Suppressor macrophage (primary cell): ENCODE measurements around the gene ZBTB21.
"Not testable (repeated sequence)": the region's sequence is repeated elsewhere in the genome, so short reads cannot be mapped to it uniquely, and the experiment has no call there.

Source experiments
- DNase-seq, 4 experiments: peaks; one replicate each; pipeline ENCODE4 v3.0.0-alpha.2; 2020 to 2022

ZBTB21 gene

DNA sequence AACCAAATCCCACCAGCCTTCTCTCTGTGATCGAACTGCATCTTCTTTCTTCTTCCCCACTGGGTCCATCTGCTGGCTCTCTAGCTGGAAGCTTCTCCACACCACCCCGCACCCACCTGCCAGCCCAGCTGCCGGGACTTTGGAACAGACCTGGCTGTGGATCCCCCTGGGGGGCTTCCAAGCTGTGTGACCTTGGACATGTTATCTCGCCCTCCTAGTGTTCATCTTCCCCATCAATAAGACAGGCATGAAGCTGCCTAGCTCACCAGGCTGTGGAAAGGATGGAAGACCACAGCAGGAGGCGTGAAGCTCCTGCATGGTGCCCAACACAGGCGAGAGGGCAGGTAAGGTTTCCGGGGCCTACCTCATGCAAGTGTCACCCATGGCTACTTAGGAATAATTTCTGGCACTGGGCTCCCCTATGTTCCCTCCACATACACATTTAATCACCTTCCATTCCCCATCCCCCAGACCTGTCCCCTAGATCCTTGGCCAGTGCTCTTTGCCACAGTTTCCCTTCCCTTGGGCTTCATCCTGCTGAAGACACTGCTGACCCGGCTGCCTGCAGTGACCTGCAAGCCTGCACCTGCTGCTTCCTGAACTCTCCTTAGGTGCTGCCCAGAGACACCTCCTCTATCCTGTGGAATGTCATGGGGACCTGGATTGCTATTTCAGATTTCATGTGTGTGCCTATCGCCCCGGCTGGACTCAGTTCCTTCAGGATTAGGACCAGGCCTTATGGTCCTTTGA, 43.1 kb downstream of the ZBTB21 start:
- no peak for DNase-seq

DNA sequence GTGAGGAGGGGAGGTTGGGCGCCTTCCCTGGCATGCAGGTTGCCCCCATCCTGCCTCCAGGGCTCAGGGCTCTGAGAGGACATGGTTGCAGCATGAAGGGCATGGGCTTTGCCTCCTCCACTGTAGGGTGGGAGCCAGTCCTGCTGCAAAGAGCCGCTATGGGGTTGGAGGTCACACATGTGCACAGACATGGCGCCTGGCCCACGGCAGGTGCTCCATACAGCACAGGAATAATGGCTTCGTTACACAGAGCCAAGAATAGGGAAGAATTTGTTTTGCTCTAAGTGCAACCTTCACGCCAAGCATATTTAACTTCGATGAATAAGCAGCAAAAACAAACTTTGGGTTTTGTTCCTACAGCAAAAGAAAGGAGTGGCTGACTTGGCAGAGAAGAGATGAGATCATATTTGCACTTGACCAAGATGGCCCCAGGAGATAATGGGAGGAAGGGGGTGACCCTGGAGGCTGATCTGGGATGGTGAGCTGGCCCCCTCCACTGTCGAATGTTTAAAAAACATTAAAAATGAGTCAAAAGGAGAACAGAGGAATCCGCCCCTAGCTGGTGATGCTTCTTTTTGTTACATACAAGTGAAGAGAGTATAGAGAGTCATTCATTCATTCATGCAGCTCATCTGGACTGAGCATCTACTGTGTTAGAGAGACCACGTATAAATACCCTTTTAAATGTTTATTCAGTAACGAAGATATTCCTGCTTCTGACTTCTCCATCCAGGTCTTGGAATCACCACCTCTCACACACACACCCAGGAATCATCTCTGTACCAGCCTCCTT, 43.9 kb downstream of the ZBTB21 start:
- no peak for DNase-seq

GRCh38 chr21:41965461-41966013, 44.6 kb downstream of the ZBTB21 start:
- DNase-seq = no peak

DNA sequence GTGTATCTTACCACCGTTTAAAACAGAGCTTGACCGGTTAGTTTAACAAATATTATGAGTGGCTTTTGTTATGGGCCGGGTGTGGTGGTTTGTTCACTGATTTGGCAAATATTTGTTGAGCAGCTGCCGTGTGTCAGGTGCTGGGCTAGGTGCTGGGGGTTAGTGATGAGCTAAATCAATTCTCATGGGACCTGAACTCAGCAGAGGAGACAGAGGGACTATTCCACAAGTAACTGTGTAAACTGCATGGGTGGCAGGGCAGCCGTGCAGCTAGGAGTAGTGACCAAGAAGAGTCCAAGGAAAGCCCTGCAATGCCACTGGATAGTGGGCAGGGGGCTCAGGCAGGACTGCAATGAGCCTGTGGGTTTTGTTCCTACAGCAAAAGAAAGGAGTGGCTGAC, 45.1 kb downstream of the ZBTB21 start:
- no peak for DNase-seq

DNA sequence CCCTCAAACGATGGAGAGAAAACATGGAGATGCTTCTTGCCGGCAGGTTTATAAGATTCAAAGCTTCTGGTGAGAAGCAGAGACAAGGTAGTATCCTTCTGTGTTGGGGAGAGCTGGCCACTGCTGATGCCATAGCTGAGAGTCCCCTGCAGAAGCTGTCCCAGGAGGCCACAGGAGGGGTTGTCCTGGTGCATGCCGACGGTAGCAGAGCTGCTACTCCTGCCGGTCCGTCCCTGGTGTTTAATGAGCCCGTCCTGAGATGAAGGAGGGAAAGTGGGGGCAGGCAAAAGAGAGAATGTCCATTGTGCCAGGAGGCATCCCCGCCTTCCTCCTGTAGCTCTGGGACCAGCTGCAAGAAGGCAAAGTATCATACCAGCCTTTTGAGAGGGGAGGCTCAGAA, 46.0 kb downstream of the ZBTB21 start:
- DNase-seq = no peak

DNA sequence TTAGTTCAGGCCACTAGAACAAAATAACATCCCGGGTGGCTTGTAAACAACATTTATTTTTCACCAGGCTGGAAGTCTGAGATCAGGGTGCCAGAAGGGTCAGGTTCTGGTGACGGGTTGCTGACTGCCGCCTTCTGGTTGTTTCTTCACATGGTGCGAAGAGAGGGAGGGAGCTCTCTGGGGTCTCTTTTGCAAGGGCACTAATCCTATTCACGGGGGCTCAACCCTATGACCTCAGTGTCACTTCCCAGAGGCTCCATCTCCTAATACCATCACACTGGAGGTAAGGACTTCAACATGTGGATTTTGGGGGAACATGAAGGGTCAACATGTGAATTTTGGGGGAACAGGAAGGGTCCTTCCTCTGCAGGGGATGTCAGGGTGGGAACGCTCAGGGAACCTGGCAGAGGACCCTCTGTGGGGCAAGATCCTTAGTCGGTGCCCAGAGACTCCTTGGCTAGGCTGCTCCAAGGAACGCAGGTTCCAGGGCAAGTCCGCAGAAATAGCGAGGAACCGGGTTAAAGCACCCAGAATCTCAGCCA, 47.7 kb downstream of the ZBTB21 start:
- DNase-seq = no peak

GRCh38 chr21:41961753-41962152, 48.4 kb downstream of the ZBTB21 start:
- DNase-seq = no peak

DNA sequence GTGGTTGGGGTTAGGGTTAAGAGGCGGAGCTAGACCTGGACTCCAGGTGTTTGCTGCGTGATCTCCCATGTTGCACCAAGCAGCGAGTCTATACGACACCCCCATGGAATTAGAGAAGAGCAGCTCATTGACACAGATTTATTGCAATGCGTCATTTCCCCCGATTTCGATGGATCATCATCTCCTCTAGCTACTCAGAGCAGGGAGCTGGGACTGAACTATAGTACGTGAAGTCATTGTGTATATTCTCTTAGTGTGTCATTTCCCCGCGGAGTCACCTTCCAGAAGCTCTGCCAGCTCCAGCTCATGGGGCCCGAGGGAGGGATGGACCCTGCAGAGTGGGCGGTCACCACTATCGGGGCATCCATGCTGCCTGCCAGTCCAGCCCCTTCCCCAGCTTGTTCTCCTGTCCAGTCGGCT, 48.9 kb downstream of the ZBTB21 start:
- DNase-seq = no peak

DNA sequence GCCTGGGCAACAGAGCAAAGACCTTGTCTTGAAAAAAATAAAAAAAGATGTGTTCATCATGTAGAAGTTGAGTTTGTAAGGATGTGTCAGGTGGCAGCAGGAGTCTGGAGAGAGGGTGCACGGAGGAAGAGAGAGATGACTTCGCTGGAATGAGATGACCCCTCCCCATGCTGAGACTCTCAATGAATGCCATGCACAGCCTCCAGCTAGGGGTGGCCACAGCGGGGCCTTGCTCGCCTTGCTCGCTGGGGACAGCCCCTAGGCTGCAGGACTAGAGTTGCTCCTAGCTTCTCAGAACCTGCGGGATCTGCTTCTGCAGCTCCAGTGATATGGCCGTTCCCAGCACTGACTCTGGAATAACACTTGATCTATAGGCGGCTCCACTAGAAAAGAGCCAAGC, 49.8 kb downstream of the ZBTB21 start:
- no peak for DNase-seq

GRCh38 chr21:41959697-41960096, 50.5 kb downstream of the ZBTB21 start:
- DNase-seq = not testable (repeated sequence)

- DNase-seq = no peak
Measured at GRCh38 chr21:41958886-41959563, 51.1 kb downstream of the ZBTB21 start.

GRCh38 chr21:41957991-41958766, 52.0 kb downstream of the ZBTB21 start:
- no peak for DNase-seq

- DNase-seq = peak in 3 of 4 experiments; percentile 28 to 45 (median 37)
Measured at GRCh38 chr21:41956926-41957729, 53.0 kb downstream of the ZBTB21 start.

DNA sequence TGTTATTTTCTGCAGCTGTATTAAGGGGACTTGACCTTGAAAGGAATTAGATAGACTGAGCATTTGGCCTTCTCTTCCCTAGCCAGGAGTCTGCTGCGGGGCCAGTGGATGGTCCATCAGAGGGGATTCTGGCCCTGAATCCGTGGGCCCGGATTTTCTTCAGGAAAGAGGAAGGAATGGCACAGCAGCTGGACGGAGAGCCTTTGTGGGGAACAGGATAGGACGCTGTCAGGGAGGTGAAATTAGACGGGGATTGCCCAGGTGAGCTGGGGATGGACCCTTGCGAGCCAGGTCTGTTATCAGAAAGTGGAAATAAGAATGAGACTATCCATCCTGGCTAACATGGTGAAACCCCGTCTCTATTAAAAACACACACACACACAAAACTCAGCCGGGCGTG, 54.6 kb downstream of the ZBTB21 start:
- DNase-seq = no peak

DNA sequence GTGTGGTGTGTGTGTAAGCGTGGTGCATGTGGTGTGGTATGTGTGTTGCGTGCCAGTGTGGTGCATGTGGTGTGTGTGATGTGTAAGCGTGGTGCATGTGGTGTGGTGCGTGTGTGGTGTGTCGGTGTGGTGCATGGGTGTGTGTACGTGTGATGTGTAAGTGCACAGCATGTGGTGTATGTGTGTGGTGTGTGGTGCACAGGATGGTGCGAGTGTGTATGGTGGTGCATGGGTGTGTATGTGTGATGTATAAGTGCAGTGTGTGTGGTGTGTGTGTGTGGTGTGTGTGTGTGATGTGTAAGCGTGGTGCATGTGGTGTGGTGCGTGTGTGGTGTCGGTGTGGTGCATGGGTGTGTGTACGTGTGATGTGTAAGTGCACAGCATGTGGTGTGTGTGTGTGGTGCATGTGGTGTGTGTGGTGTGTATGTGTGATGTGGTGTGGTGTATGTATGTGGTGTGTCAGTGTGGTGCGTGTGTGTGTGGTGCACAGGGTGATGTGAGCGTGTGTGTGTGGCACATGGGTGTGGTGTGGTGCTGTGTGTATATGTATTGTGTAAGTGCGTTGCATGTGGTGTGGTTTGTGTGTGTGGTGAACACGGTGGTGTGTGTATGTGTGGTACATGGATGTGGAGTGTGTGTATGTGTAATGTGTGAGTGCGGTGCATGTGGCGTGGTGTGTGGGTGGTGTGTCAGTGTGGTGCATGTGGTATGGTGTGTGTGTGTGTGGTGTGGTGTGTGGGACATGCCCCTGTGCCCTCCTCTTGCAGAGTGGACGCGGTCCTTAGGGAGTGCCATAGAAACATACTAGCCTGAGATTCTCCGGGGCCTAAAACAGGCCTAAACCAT, 55.3 kb downstream of the ZBTB21 start:
- DNase-seq = no peak

DNA sequence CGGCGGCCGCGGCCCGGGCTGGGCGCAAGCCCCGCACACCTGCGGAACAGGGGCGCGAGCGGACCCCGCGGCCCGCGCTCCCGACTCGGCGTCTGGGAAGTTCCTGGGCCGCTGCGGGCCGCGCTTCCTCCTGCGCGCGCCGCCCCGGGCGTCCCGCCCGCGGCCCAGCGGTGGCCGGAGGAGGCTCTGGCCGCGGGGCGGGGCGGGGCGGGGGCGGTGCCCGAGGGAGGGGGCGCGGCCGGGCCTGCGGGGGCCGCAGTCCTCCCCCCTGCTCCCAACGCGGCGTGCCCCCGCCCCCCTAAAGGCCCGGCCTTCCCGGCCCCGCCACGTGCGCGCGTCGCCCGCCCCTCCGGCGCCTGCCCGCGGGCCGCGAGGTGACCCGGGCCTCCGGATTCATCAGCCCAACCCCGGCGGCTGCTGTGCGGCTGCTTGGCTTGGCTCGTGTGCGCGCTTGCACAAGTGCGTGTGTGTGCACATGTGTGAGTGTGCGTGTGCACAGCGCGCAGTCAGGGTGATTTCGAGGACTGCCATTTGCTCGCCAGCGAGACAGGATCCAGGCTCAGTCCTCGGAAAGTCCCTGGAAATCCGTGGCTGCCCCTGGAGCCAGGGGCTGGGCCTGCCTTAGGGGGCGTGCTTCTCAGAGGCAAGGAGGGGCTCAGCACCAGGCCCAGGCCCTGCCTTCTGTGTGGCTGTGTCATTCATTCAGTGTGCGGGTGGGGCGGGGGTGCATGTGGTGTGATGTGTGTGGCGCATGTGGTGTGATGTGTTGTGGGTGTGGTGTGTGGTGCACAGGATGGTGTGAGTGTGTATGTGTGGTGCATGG, 56.1 kb downstream of the ZBTB21 start, which contains the start of gene C2CD2:
TSS of gene C2CD2 (minus strand) at position 188 of the 823 bp plus-strand sequence. CDS start 370 bp downstream, outside the sequence.
- peak; percentile 56 to 90 (median 74) for DNase-seq

DNA sequence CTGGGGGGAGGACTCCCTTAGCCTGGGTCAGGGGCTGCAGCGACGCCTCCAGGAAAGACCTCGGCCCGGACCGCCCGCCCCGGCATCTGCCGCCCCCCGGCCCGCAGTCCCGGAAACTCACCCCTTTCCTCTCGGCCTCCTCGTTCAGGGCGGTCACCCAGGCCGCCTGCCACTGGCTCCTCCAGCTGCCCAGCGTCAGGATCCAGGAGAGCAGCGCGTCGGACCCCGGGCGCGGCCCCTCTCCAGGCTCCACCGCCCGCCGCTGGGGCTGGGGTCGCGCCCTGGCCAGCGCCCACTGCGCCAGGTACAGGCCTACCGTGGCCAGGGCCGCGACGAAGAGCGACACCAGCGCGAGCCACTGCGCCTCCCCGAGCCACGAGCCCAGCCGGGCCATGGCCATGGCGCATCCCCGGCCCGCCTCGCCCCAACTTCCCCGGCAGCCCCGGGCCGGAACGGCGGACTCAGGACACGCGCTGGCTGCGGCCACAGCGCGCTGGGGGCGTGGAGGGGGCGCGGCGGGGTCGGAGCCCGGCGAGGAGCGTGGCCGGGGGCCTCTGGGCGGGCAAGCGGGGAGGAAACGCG, 56.8 kb downstream of the ZBTB21 start:
- DNase-seq = peak in 3 of 4 experiments; percentile 39 to 75 (median 49)

DNA sequence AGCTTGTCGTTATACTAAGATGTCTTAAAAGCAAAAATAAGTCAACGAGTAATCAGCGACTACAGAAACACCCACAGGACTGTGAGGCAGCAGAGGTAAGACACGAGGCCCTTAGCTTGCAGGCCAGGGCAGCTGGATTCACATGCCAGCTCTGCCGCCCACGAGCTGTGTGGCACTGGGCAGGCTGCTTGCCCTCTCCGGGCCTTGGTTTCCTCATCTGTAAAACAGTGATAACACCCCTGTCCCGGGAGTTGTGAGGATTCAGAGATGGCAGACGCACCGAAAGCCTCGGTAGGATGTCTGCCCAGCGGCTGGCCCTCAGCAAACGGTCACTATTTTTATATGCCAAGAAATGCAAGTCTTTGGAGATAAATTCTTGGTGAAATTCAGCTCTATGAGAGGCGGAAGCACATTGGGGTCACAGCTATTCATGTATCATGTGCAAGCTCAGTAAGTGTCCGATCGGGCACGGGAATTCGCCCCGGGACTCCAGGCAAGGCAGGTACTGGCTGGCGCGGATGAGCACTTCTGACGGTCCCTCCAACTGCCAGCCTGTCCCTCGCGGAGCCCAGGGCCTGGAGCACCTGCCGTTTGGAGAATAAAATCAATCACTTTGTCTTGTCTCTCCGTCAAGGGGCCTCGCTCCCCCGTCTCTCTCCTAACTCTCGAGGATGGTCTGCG, 57.5 kb downstream of the ZBTB21 start:
- DNase-seq = peak in 3 of 4 experiments; percentile 40 to 45 (median 44)
